WI38 (cell line): ENCODE data around the gene GNAT2.
A peak's percentile ranks its signal among the peaks of the same experiment; 100 is the strongest.

ENCODE experiments used
- H3K4me3 ChIP-seq: 2 replicates; pipeline ENCODE4 v1.5.1; 2011; ENCODE audit warnings: low read depth, mild to moderate bottlenecking, control low read depth, low read length
- TF ChIP-seq, protein P1 (sequence below): IDR thresholded peaks from 2 replicates; pipeline ENCODE4 v1.5.1; 2012; ENCODE audit warnings: low read depth, mild to moderate bottlenecking, control low read depth, low read length

Gene GNAT2

DNA sequence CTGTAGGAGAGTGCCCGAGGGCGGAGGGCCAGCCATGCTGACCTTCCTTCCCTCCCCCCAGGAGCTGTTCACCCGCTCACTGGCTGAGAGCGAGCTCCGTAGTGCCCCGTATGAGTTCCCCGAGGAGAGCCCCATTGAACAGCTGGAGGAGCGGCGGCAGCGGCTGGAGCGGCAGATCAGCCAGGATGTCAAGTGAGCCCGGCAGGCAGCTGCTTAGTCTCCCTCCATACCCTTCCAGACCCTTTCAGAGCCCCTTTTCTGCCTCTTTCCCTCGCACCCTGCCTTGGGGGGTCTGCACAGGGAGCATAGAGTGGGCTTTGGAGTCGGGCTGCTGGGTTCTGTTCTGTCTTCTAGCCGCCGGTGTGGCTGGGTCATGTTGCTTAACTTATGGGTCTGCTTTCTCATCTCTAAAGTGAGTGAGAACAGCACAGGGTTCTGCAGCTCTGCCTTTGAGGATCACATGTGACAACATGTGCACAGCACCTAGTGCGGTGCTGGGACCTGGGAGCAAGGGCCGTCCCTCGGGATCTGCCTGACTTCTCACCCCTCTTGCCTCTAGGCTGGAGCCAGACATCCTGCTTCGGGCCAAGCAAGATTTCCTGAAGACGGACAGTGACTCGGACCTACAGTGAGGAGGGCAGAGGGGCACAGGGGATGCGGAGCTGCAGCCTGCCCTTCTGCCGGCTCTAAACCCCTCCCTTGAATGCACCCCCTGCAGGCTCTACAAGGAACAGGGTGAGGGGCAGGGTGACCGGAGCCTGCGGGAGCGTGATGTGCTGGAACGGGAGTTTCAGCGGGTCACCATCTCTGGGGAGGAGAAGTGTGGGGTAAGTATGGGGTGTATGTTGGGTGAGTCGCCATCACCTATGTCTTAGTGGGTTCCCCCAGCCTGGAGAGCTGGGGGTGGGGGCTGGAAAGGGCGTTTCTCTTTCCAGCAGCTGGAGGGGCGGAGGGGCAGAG, 6.5 kb upstream of the GNAT2 start:
- TF ChIP-seq, protein P1, sequence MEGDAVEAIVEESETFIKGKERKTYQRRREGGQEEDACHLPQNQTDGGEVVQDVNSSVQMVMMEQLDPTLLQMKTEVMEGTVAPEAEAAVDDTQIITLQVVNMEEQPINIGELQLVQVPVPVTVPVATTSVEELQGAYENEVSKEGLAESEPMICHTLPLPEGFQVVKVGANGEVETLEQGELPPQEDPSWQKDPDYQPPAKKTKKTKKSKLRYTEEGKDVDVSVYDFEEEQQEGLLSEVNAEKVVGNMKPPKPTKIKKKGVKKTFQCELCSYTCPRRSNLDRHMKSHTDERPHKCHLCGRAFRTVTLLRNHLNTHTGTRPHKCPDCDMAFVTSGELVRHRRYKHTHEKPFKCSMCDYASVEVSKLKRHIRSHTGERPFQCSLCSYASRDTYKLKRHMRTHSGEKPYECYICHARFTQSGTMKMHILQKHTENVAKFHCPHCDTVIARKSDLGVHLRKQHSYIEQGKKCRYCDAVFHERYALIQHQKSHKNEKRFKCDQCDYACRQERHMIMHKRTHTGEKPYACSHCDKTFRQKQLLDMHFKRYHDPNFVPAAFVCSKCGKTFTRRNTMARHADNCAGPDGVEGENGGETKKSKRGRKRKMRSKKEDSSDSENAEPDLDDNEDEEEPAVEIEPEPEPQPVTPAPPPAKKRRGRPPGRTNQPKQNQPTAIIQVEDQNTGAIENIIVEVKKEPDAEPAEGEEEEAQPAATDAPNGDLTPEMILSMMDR = no peak
- H3K4me3 ChIP-seq = no peak overlapping the region

DNA sequence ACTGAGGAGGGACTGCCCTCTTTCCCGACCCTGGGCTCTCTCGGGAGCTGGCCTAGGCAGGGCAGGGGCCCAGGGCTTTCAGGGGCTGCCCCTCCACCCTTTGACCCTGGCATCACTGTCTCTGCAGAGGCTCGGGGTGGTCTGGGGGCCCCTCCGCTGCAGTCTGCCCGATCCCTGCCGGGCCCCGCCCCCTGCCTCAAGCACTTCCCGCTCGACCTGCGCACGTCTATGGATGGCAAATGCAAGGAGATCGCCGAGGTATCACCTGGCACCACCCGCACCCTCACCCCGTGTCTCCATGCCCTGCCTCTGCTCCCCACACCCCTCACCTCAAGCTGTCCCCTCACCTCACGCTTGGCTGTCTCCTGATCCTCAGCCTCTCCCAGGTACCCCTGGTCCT, 5.8 kb upstream of the GNAT2 start:
- H3K4me3 ChIP-seq = no peak overlapping the region
- TF ChIP-seq, protein P1 = no peak

DNA sequence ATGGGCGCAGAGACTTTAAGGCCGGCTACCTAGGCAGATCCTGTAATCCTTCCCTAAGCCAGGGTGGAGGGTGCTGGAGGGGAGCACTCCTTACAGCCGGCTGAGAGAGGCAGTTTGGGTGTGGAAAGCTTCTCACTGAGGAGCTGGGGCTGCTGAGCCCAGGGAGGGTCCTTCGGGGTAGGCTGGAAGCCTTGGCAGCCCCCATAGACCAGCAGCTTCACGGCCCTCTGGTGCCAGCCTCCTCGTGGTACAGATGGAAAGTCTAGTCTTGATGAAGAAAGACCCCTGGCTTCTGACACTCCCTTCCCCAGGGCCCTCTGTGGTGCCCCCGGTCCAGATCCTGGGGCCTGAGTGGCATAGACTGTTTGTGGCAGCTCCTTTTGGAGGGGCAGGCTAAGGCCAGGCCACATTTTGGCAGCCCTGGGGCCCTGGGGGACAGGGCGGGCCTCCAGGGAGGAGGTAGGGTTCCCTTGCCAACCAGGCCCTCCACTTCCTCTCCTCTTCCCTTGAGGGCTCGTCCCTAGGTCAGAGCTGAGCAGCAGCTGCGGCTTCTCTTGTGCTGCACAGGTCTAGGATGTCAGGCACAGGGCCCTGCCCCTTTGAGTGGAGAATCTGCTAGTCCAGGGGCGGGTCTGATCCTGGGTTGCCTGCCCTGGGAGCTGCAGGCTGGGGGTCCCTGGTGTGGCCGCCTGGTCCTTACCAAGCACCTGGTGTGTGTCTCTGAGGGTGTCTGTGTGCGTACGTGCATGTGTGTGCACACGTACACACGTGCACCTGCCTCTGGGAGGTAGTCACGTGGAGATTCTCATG, 5.0 kb upstream of the GNAT2 start:
- TF ChIP-seq, protein P1 = no peak
- H3K4me3 ChIP-seq = no peak overlapping the region

DNA sequence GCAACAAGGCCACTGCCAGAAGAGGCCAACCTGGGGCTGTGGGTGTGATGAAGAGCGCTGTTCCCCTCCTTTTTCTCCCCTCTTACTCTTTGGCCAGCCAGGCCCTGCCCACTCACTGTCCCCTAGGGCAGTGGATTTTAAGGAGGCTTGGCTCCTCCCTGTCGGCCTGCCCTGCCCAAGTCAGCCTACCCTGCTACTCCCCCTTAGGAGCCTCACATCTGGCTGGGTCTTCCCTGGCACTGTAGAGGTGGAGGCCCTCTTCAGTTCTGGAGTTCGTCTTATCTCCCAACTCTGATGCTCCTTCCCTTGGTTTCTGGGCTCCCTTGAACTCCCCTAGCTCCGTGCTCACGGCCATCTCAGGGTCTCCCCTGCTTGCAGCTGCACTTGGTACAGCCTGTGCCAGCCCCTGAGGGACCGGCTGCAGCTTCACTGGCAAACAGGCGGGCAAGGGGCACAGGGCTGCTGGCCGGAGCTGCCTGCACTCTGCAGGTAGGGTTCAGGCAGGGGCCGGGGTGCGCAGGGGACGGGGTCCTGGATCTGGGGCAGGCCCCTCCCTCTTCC, 4.3 kb upstream of the GNAT2 start:
- no peak overlapping the region for H3K4me3 ChIP-seq
- TF ChIP-seq, protein P1 = no peak

DNA sequence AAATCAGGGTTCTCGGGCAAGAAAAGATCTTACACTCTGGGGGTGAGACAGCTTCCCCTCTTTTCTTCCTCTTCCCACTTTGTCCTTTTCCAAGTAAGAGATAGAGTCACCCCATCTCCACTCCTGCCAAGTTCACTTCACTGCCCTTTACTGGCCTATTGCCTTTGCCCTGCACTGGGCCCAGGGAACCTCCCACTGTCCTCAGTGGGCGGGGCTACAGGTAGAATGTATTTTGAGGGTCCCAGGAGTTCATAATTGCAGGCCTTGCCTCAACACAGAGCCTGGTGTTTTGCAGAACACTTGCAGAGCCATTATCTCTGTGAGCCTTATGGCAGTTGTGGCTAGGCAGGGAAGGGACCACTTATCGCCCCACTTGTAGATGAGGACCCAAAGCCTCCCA, 3.5 kb upstream of the GNAT2 start:
- no peak overlapping the region for H3K4me3 ChIP-seq
- TF ChIP-seq, protein P1 = no peak

DNA sequence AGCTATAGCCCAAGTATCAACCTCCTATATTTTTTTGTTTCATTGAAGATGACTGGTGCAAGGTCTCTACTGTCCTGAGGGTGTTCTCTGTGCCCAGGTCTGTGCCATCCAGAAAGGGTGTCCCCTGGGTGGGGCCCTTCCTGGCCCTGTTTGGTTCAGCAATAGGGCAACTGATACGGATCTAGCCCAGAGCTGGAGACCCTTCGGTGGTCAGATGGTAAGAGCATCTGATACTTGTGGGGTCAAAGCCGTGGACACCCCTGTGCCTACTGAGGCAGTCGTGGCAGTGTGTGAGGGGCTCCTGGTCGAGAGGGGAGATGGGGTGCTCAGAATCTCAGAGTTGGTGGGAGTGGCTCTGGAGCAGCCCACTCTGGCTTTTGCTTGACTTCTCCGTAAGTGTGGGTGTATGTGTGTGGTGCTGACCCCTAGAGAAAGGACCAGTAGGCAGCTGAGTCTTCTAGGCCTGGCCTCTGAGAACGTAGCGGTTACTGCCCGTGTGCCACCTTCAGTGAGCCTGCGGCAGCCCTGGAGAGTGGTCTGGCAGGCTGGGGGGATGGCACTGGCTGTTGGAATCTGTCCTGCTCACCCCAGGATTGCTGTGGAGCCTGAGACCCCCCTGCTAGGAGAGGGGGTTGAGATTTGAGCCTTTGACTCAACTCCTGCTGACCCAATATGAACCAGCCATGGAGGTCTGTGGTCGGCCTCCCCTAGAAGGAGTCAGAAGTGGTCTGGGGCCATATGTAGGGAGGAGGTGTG, 2.9 kb upstream of the GNAT2 start:
- peak overlapping the region; percentile 89 for H3K4me3 ChIP-seq
- TF ChIP-seq, protein P1 = no peak
